ENCODE results near the gene C2orf80.

Gene C2orf80

GRCh38 chr2:208228476-208228875, 38.6 kb upstream of the C2orf80 start:
- TF ChIP-seq TCF12 (IDR thresholded peaks at IDR 0.05; ENCODE audit: low read depth) (no peak), CEBPB (IDR thresholded peaks at IDR 0.05) (no peak)

DNA sequence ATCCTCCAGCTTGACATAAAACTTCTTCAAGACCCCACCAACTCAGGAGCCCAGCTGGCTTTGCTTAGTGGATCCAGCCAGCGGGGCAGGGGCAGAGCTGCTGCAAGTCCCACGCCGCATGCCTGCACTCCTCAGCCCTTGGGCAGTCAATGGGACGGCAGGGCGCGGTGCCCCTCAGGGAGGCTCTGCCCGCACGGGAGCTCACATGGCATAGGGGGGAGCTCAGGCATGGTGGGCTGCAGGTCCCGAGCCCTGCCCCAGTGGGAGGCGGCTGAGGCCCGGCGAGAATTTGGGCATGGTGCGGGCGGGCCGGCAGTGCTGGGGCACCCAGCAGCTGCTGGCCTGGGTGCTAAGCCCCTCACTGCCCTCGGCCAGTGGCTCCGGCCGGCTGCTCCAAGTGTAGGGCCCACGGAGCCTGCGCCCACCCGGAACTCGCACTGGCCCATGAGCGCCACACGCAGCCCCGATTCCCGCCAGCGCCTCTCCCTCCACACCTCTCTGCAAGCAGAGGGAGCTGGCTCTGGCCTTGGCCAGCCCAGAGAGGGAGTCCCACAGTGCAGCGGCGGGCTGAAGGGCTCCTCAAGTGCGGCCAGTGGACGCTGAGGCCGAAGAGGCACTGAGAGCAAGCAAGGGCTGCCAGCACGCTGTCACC, 37.9 kb upstream of the C2orf80 start:
- TF ChIP-seq, protein P1, sequence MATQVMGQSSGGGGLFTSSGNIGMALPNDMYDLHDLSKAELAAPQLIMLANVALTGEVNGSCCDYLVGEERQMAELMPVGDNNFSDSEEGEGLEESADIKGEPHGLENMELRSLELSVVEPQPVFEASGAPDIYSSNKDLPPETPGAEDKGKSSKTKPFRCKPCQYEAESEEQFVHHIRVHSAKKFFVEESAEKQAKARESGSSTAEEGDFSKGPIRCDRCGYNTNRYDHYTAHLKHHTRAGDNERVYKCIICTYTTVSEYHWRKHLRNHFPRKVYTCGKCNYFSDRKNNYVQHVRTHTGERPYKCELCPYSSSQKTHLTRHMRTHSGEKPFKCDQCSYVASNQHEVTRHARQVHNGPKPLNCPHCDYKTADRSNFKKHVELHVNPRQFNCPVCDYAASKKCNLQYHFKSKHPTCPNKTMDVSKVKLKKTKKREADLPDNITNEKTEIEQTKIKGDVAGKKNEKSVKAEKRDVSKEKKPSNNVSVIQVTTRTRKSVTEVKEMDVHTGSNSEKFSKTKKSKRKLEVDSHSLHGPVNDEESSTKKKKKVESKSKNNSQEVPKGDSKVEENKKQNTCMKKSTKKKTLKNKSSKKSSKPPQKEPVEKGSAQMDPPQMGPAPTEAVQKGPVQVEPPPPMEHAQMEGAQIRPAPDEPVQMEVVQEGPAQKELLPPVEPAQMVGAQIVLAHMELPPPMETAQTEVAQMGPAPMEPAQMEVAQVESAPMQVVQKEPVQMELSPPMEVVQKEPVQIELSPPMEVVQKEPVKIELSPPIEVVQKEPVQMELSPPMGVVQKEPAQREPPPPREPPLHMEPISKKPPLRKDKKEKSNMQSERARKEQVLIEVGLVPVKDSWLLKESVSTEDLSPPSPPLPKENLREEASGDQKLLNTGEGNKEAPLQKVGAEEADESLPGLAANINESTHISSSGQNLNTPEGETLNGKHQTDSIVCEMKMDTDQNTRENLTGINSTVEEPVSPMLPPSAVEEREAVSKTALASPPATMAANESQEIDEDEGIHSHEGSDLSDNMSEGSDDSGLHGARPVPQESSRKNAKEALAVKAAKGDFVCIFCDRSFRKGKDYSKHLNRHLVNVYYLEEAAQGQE (IDR thresholded peaks at IDR 0.05; ENCODE audit: low read depth) = no peak
- TF ChIP-seq TAF1 (IDR thresholded peaks at IDR 0.05; ENCODE audit: low read depth) (no peak), TCF12 (IDR thresholded peaks at IDR 0.05; ENCODE audit: low read depth) (no peak), TEAD4 (IDR thresholded peaks at IDR 0.05) (no peak), RAD21 (IDR thresholded peaks at IDR 0.05; ENCODE audit: low read depth) (no peak), EGR1 (IDR thresholded peaks at IDR 0.05) (no peak), NFIC (IDR thresholded peaks at IDR 0.05) (no peak), CEBPB (IDR thresholded peaks at IDR 0.05) (no peak), ZBTB7A (IDR thresholded peaks at IDR 0.05; ENCODE audit: low read depth) (no peak), CREB1 (IDR thresholded peaks at IDR 0.05; ENCODE audit: low read depth) (no peak)
- TF ChIP-seq, protein P2, sequence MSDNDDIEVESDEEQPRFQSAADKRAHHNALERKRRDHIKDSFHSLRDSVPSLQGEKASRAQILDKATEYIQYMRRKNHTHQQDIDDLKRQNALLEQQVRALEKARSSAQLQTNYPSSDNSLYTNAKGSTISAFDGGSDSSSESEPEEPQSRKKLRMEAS (IDR thresholded peaks at IDR 0.05) = no peak

DNA sequence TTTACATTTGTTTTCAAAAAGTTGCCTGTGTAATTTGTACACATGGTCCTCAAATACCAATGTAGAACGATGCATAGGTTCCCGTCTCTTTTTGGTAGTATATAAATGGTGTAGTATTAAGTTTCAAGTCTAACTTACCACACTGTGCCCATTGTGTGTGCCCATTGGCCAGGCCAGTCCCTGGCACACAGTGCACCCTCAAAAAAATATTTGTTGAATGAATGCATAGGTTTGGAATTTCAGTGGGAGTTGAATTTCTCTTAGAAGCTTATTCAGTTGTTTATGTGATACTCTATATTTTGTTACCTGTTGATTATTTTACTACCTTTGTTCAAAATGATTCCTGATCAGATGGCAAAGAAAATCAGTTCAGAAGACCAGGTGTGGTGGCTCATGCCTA, 35.0 kb upstream of the C2orf80 start:
- TF ChIP-seq EGR1 (IDR thresholded peaks at IDR 0.05) (no peak), YY1 (IDR thresholded peaks at IDR 0.05; ENCODE audit: low read depth) (no peak), TEAD4 (IDR thresholded peaks at IDR 0.05) (peak; percentile 74), CEBPB (IDR thresholded peaks at IDR 0.05) (no peak), FOXM1 (IDR thresholded peaks at IDR 0.05; ENCODE audit: borderline replicate concordance, low read depth) (peak; percentile 60; the same call in 1 of the 2 replicates), CREB1 (IDR thresholded peaks at IDR 0.05; ENCODE audit: low read depth) (no peak), ZBTB7A (IDR thresholded peaks at IDR 0.05; ENCODE audit: low read depth) (no peak), RAD21 (IDR thresholded peaks at IDR 0.05; ENCODE audit: low read depth) (no peak), USF1 (IDR thresholded peaks at IDR 0.05) (no peak), NFIC (IDR thresholded peaks at IDR 0.05) (peak; percentile 72), EP300 (IDR thresholded peaks at IDR 0.05; ENCODE audit: borderline replicate concordance) (peak; percentile 73; the same call in 1 of the 2 replicates), TCF12 (IDR thresholded peaks at IDR 0.05; ENCODE audit: low read depth) (peak; percentile 31; the same call in 1 of the 2 replicates), TAF1 (IDR thresholded peaks at IDR 0.05; ENCODE audit: low read depth) (no peak)
- TF ChIP-seq, protein P1 (IDR thresholded peaks at IDR 0.05; ENCODE audit: low read depth) = no peak
- TF ChIP-seq, protein P2 (IDR thresholded peaks at IDR 0.05) = peak; percentile 49; the same call in 1 of the 2 replicates

DNA sequence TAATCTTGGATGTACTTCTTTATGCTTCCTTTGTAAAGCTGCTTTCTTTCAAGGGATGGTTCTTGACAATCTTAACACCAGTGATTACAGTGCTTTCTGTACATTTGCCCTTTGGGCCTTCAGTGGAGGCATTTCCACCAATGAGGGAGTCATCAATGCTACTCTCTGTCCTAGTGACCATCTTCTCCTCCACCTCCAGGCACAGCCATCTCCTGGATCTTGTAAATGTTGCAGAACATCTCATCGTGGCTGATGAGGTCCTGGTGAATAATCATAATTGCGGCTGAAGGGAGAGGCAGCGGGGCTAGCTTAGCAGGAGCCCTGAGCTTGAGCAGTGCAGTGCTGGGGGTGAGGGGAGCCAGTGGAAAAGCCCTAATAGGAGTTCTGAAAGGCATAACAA, 32.5 kb upstream of the C2orf80 start:
- TF ChIP-seq ZBTB7A (IDR thresholded peaks at IDR 0.05; ENCODE audit: low read depth) = no peak
- TF ChIP-seq CREB1 (IDR thresholded peaks at IDR 0.05; ENCODE audit: low read depth) = no peak
- no peak for TF ChIP-seq RAD21 (IDR thresholded peaks at IDR 0.05; ENCODE audit: low read depth)
- no peak for TF ChIP-seq TEAD4 (IDR thresholded peaks at IDR 0.05)
- no peak for TF ChIP-seq TAF1 (IDR thresholded peaks at IDR 0.05; ENCODE audit: low read depth)
- TF ChIP-seq FOXM1 (IDR thresholded peaks at IDR 0.05; ENCODE audit: borderline replicate concordance, low read depth) = no peak
- no peak for TF ChIP-seq EGR1 (IDR thresholded peaks at IDR 0.05)
- no peak for TF ChIP-seq CEBPB (IDR thresholded peaks at IDR 0.05)
- TF ChIP-seq EP300 (IDR thresholded peaks at IDR 0.05; ENCODE audit: borderline replicate concordance) = no peak
- TF ChIP-seq, protein P1 (IDR thresholded peaks at IDR 0.05; ENCODE audit: low read depth) = no peak
- TF ChIP-seq, protein P2 (IDR thresholded peaks at IDR 0.05) = no peak
- TF ChIP-seq USF1 (IDR thresholded peaks at IDR 0.05) = no peak
- no peak for TF ChIP-seq NFIC (IDR thresholded peaks at IDR 0.05)
- no peak for TF ChIP-seq TCF12 (IDR thresholded peaks at IDR 0.05; ENCODE audit: low read depth)
- no peak for TF ChIP-seq YY1 (IDR thresholded peaks at IDR 0.05; ENCODE audit: low read depth)
